Natural killer cell (primary cell): Measurements from ENCODE around the gene UGT2B15. TPM values are rescaled to one million over a fixed set of nuclear protein-coding genes. Genes with fewer than 3 reads are reported as not detected.

ENCODE experiments used
- ATAC-seq, 3 donors: fragments of 150-1000 bp in 2 of 3; fragments of 200-7000 bp in 1 of 3; cut with Tn5 transposase; 1 replicate in 1 of 3; 2 replicates in 2 of 3; pipeline ENCODE4 v1.10.0; 2021; ENCODE audit warnings: mild to moderate bottlenecking in 2 of 3, moderate library complexity in 2 of 3
- DNase-seq, 2 donors: peaks; one replicate each; pipeline versions ENCODE4 v3.0.0 to v3.0.0-alpha.2; 2013 to 2021; ENCODE audit warnings: mixed read lengths in 1 of 2
- H3K27ac ChIP-seq: one replicate; pipeline ENCODE4 v1.5.1; 2013; ENCODE audit warnings: mild to moderate bottlenecking, low read length
- H3K27me3 ChIP-seq: one replicate; pipeline ENCODE4 v1.6.1; 2013; ENCODE audit warnings: low read length; ENCODE audit not compliant: control insufficient read depth, insufficient read depth
- H3K36me3 ChIP-seq: one replicate; pipeline ENCODE4 v1.6.1; 2013; ENCODE audit warnings: low read length; ENCODE audit not compliant: control insufficient read depth, insufficient read depth
- H3K4me1 ChIP-seq: one replicate; pipeline ENCODE4 v1.6.1; 2013; ENCODE audit warnings: low read length; ENCODE audit not compliant: control insufficient read depth, insufficient read depth
- H3K4me3 ChIP-seq: one replicate; pipeline ENCODE4 v1.5.1; 2013; ENCODE audit warnings: low read length
- H3K9me3 ChIP-seq: one replicate; pipeline ENCODE4 v1.6.1; 2013; ENCODE audit warnings: low read length; ENCODE audit not compliant: control insufficient read depth, insufficient read depth
- H3K27ac Mint-ChIP-seq, 2 donors: one replicate each; pipeline ENCODE4 v1.8.0; 2022; ENCODE audit warnings: mild to moderate bottlenecking in 2 of 2, mixed read lengths in 2 of 2, moderate library complexity in 1 of 2
- H3K27me3 Mint-ChIP-seq, 2 donors: one replicate each; pipeline ENCODE4 v1.8.0; 2022; ENCODE audit warnings: low read depth in 2 of 2, mixed read lengths in 2 of 2
- H3K36me3 Mint-ChIP-seq: one replicate; pipeline ENCODE4 v1.8.0; 2022; ENCODE audit warnings: mixed read lengths
- H3K4me1 Mint-ChIP-seq, 2 donors: one replicate each; pipeline ENCODE4 v1.8.0; 2022; ENCODE audit warnings: mixed read lengths in 2 of 2
- H3K4me3 Mint-ChIP-seq: one replicate; pipeline ENCODE4 v1.8.0; 2022; ENCODE audit warnings: mild to moderate bottlenecking, moderate library complexity, mixed read lengths
- H3K9me3 Mint-ChIP-seq, 2 donors: one replicate each; pipeline ENCODE4 v1.8.0; 2022; ENCODE audit warnings: mixed read lengths in 2 of 2
- WGBS: methylation state at CpG from one replicate; pipeline ENCODE4 v1.1.7; 2013; ENCODE audit warnings: missing lambda C conversion rate; ENCODE audit not compliant: insufficient coverage; 5-methylcytosine and 5-hydroxymethylcytosine counted together
- intact Hi-C: fragments of 100-400 bp; cut with micrococcal nuclease; formaldehyde crosslinking; loops from one replicate; pipeline ENCODE4 v1.14.2; 2022
- total RNA-seq, 4 donors: library from RNA; stranded (reverse); fragments of 120-200 nt in 1 of 4; gene quantifications; one replicate each; pipeline versions ENCODE4 v1.2.3 to v1.2.4, GENCODE V29; 2013 to 2022
- TF ChIP-seq, protein P1 (sequence below): fragments of 200-600 bp; IDR thresholded peaks from one replicate; pipeline ENCODE4 v1.8.0; 2022; ENCODE audit warnings: antibody characterized with exemption

Gene UGT2B15
- total RNA-seq, 3 donors from 2014 or later (not counting 1 experiment from before 2014, with no cell fraction given): not detected

DNA sequence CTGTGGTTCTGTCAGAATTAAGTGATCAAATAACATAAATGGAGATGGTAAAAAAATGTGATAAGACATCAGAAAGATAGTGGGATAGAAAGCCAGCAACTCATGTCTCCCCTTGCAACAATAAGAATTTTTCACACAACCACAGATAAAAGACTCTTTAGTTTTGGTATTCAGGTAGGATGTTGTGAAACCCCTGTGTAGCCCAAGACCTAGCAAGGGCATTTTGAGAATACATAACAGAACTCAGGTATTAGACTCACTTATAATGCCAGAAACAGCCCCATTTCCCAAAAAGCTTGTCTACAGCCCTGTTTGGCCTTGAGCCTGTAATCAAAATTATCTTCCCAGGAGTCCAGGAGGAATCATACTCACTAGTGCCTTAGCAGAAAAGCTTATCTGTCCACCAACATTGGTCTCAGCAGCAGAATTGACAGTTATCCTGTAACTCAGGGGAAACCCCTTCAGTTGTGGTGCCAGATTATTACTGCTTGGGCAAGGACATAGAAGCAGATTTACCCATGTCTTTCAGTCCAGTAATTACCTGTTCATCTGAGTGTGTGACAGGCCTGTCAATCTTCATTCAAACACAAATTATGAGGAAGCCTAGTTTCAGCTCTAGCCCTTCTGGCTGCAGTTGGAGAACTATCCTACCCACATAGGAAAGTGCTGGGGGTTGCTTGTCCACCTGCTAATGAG lies 53.3 kb downstream of the UGT2B15 start:
- Histone ChIP-seq H3K36me3 (no peaks in the 10 kb centered on the region), H3K4me3 (no peak overlapping the region), H3K4me1 (no peaks in the 10 kb centered on the region), H3K27me3 (no peaks in the 10 kb centered on the region), H3K27ac (no peak overlapping the region), H3K9me3 (no peaks in the 10 kb centered on the region)
- Mint-ChIP-seq H3K9me3 (peaks cover 5 to 7% of the 10 kb centered on the region in 2 donors), H3K4me3 (no peak overlapping the region), H3K27ac (no peak overlapping the region), H3K36me3 (no peaks in the 10 kb centered on the region), H3K4me1 (no peaks in the 10 kb centered on the region), H3K27me3 (no peaks in the 10 kb centered on the region)
- intact Hi-C loops: no loop called here
- no peak for ATAC-seq
- TF ChIP-seq, protein P1, sequence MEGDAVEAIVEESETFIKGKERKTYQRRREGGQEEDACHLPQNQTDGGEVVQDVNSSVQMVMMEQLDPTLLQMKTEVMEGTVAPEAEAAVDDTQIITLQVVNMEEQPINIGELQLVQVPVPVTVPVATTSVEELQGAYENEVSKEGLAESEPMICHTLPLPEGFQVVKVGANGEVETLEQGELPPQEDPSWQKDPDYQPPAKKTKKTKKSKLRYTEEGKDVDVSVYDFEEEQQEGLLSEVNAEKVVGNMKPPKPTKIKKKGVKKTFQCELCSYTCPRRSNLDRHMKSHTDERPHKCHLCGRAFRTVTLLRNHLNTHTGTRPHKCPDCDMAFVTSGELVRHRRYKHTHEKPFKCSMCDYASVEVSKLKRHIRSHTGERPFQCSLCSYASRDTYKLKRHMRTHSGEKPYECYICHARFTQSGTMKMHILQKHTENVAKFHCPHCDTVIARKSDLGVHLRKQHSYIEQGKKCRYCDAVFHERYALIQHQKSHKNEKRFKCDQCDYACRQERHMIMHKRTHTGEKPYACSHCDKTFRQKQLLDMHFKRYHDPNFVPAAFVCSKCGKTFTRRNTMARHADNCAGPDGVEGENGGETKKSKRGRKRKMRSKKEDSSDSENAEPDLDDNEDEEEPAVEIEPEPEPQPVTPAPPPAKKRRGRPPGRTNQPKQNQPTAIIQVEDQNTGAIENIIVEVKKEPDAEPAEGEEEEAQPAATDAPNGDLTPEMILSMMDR: no peak
- no peak for DNase-seq

GRCh38 chr4:68615699-68616422 lies 54.6 kb downstream of the UGT2B15 start:
- Mint-ChIP-seq H3K9me3 (peaks cover 2 to 4% of the 10 kb centered on the region in 2 donors), H3K36me3 (no peaks in the 10 kb centered on the region), H3K27me3 (no peaks in the 10 kb centered on the region), H3K4me1 (no peaks in the 10 kb centered on the region), H3K4me3 (no peak overlapping the region), H3K27ac (no peak overlapping the region)
- TF ChIP-seq, protein P1: no peak
- WGBS: 85% methylated on average over 10 of the region's 11 CpGs
- Histone ChIP-seq H3K27me3 (no peaks in the 10 kb centered on the region), H3K27ac (no peak overlapping the region), H3K4me1 (no peaks in the 10 kb centered on the region), H3K9me3 (no peaks in the 10 kb centered on the region), H3K4me3 (no peak overlapping the region), H3K36me3 (no peaks in the 10 kb centered on the region)
- intact Hi-C loops: no loop called here
- DNase-seq (no peak), ATAC-seq (no peak)

- ATAC-seq (no peak), DNase-seq (no peak)
- Histone ChIP-seq H3K27me3 (no peaks in the 10 kb centered on the region), H3K9me3 (no peaks in the 10 kb centered on the region), H3K36me3 (no peaks in the 10 kb centered on the region), H3K27ac (no peak overlapping the region), H3K4me3 (no peak overlapping the region), H3K4me1 (no peaks in the 10 kb centered on the region)
- no CpG with 5 or more reads among the region's 1 CpG for WGBS
- Mint-ChIP-seq H3K9me3 (peaks cover 6% of the 10 kb centered on the region in 2 donors), H3K27me3 (no peaks in the 10 kb centered on the region), H3K36me3 (no peaks in the 10 kb centered on the region), H3K4me3 (no peak overlapping the region), H3K4me1 (no peaks in the 10 kb centered on the region), H3K27ac (no peak overlapping the region)
- intact Hi-C loops: no loop called here
- TF ChIP-seq, protein P1: no peak
These were observed 56.7 kb downstream of the UGT2B15 start for GRCh38 chr4:68613752-68614151.
